K562 (cell line): ENCODE results near the gene CCDC141. TPM values are rescaled to one million over a fixed set of nuclear protein-coding genes. Genes with fewer than 3 reads are reported as not detected.

Experiments
- ATAC-seq: fragments of 200-7000 bp; cut with Tn5 transposase; 3 replicates; pipeline ENCODE4 v1.9.1; 2020; ENCODE audit warnings: moderate library complexity
- BruUV-seq: library from RNA; stranded (reverse); fragments of 400-500 nt; replicated peaks from 2 replicates; lab custom pipeline; 2021; lab: Mats Ljungman, UMichigan
- CTCF ChIA-PET: fragments of 300-600 bp; formaldehyde crosslinking; extraction: SDS; loops from one replicate; lab custom pipeline; 2021; ENCODE audit warnings: low intra/inter-chr PET ratio; lab: Yijun Ruan, JAX
- POLR2A ChIA-PET: fragments of 300-600, 350-650 bp; sonication (Branson Sonifier 250); formaldehyde crosslinking; extraction: SDS; loops from one replicate; lab custom pipeline; 2021; ENCODE audit warnings: antibody characterized with exemption, inconsistent platforms; lab: Yijun Ruan, JAX
- DNase-seq, 4 experiments: peaks; one replicate each; pipeline versions ENCODE4 v3.0.0 to v3.0.0-alpha.2; 2011 to 2018; ENCODE audit warnings: low spot score in 3 of 4, mixed read lengths in 3 of 4; ENCODE audit errors: extremely low read depth in 1 of 4
- FAIRE-seq: peaks from 2 replicates; lab custom pipeline; 2011; peaks lifted over from hg19 to GRCh38; lab: Jason Lieb, UNC
- H2AFZ ChIP-seq: 2 replicates; pipeline ENCODE4 v1.6.0; 2011; ENCODE audit warnings: low read depth, low read length, control low read depth, inconsistent platforms
- H3K27ac ChIP-seq: fragments of 200-600 bp; 3 replicates; pipeline ENCODE4 v1.8.0; 2011; ENCODE audit warnings: low read depth, mild to moderate bottlenecking, control low read depth, inconsistent platforms, low read length, moderate library complexity, mixed read lengths; ENCODE audit errors: extremely low read depth
- H3K27me3 ChIP-seq, 2 experiments: fragments of 300-600 bp in 1 of 2; 2 replicates in 1 of 2; 3 replicates in 1 of 2; pipeline versions ENCODE4 v1.6.0 to v1.8.0; 2011; ENCODE audit warnings: inconsistent platforms in 2 of 2, low read length in 2 of 2, mild to moderate bottlenecking in 1 of 2, mixed read lengths in 1 of 2, moderate library complexity in 1 of 2; ENCODE audit not compliant: control insufficient read depth in 2 of 2, insufficient read depth in 2 of 2
- H3K36me3 ChIP-seq: fragments of 300-600 bp; 3 replicates; pipeline ENCODE4 v1.8.0; 2011; ENCODE audit warnings: mild to moderate bottlenecking, low read length, inconsistent platforms; ENCODE audit not compliant: control insufficient read depth, insufficient read depth
- H3K4me1 ChIP-seq, 2 experiments: fragments of 200-600 bp in 1 of 2; replicated peaks in 1 of 2; 2 replicates in 1 of 2; 3 replicates in 1 of 2; pipeline versions ENCODE4 v1.5.1 to v1.8.0; 2011; ENCODE audit warnings: inconsistent platforms in 2 of 2, low read length in 2 of 2, mild to moderate bottlenecking in 1 of 2, mixed read lengths in 1 of 2, moderate library complexity in 1 of 2; ENCODE audit not compliant: control insufficient read depth in 2 of 2, insufficient read depth in 2 of 2
- H3K4me2 ChIP-seq: 2 replicates; pipeline ENCODE4 v1.6.1; 2011; ENCODE audit warnings: low read length, control low read depth, inconsistent platforms, mixed read lengths; ENCODE audit not compliant: insufficient read depth
- H3K4me3 ChIP-seq: fragments of 200-600 bp; sonication (generic), shearing (Covaris generic); 2 replicates; pipeline ENCODE4 v1.5.1; 2016; ENCODE audit warnings: control low read depth, inconsistent platforms
- H3K79me2 ChIP-seq: fragments of 200-600 bp; 3 replicates; pipeline ENCODE4 v1.8.0; 2011; ENCODE audit warnings: low read length, inconsistent platforms; ENCODE audit not compliant: control insufficient read depth, insufficient read depth
- H3K9ac ChIP-seq, 2 experiments: 2 replicates each; pipeline versions ENCODE4 v1.6.0 to v1.6.1; 2011; ENCODE audit warnings: low read depth in 2 of 2, low read length in 2 of 2, control low read depth in 1 of 2, inconsistent platforms in 1 of 2, mild to moderate bottlenecking in 1 of 2, mixed read lengths in 1 of 2; ENCODE audit not compliant: insufficient read depth in 1 of 2
- H3K9me1 ChIP-seq: one replicate; pipeline ENCODE4 v1.6.0; 2011; ENCODE audit warnings: inconsistent platforms, mild to moderate bottlenecking, low read length, moderate library complexity; ENCODE audit not compliant: control insufficient read depth, insufficient read depth
- H3K9me3 ChIP-seq: replicated peaks from 2 replicates; pipeline ENCODE4 v1.5.1; 2011; ENCODE audit warnings: low read depth, low read length, inconsistent platforms; ENCODE audit not compliant: control insufficient read depth, insufficient read depth
- H4K20me1 ChIP-seq: replicated peaks from 2 replicates; pipeline ENCODE4 v1.6.1; 2011; ENCODE audit warnings: low read length, inconsistent platforms, mixed read lengths; ENCODE audit not compliant: control insufficient read depth, insufficient read depth
- HBP1 ChIP-seq: fragments of 450-650 bp; formaldehyde crosslinking; IDR thresholded peaks from 2 replicates; pipeline ENCODE4 v1.4.0; 2022; ENCODE audit warnings: missing genetic modification characterization
- MECOM ChIP-seq: fragments of 250-450 bp; sonication (Bioruptor Pico); IDR thresholded peaks from 2 replicates; pipeline ENCODE4 v1.8.0; 2022; ENCODE audit warnings: inconsistent platforms
- POLR3G ChIP-seq: IDR thresholded peaks from 2 replicates; pipeline ENCODE4 v1.6.1; 2011; ENCODE audit not compliant: insufficient read length, insufficient replicate concordance; ENCODE audit errors: extremely low read depth
- RAD21 ChIP-seq, 2 experiments: fragments of 250-450 bp in 1 of 2; fragments of 450-650 bp in 1 of 2; sonication (Bioruptor Pico) in 1 of 2; formaldehyde crosslinking in 1 of 2; IDR thresholded peaks in 1 of 2; conservative IDR thresholded peaks in 1 of 2; 2 replicates each; pipeline versions ENCODE4 v1.4.0 to v1.8.0; 2020 to 2022; ENCODE audit warnings: mild to moderate bottlenecking in 2 of 2, moderate library complexity in 1 of 2
- RHOXF2B ChIP-seq: fragments of 250-450 bp; sonication (Bioruptor Pico); conservative IDR thresholded peaks from 2 replicates; pipeline ENCODE4 v1.5.1; 2021
- RREB1 ChIP-seq: fragments of 250-450 bp; sonication (Bioruptor Pico); IDR thresholded peaks from 2 replicates; pipeline ENCODE4 v1.4.0; 2020
- SMARCA5 ChIP-seq: fragments of 450-650 bp; IDR thresholded peaks from 2 replicates; pipeline ENCODE4 v1.6.1; 2016
- TOE1 ChIP-seq, 2 experiments: fragments of 450-650 bp in 1 of 2; sonication (generic) in 1 of 2; formaldehyde crosslinking in 1 of 2; IDR thresholded peaks; 2 replicates each; pipeline versions ENCODE4 v1.7.1 to v1.8.0; 2016 to 2022; ENCODE audit warnings: borderline replicate concordance in 2 of 2, mild to moderate bottlenecking in 2 of 2, antibody characterized with exemption in 1 of 2, inconsistent platforms in 1 of 2, low read depth in 1 of 2, missing genetic modification reagents in 1 of 2, moderate library complexity in 1 of 2
- U2AF1 ChIP-seq: fragments of 200-400 bp; formaldehyde crosslinking; optimal IDR thresholded peaks from 2 replicates; pipeline ENCODE3; 2017; ENCODE audit warnings: mild to moderate bottlenecking, low read depth, low read length, moderate library complexity
- ZNF124 ChIP-seq: sonication (generic); formaldehyde crosslinking; IDR thresholded peaks from 2 replicates; pipeline ENCODE4 v1.8.1; 2022; ENCODE audit warnings: missing genetic modification reagents
- ZNF143 ChIP-seq: sonication (generic); formaldehyde crosslinking; IDR thresholded peaks from 2 replicates; pipeline ENCODE4 v1.9.0; 2022; ENCODE audit warnings: mild to moderate bottlenecking, missing genetic modification reagents
- ZNF274 ChIP-seq: IDR thresholded peaks from 2 replicates; pipeline ENCODE4 v1.6.1; 2011; ENCODE audit warnings: low read depth, mild to moderate bottlenecking, low read length, moderate library complexity, borderline replicate concordance
- ZNF589 ChIP-seq: fragments of 200-800 bp; sonication (Bioruptor generic); IDR thresholded peaks from 2 replicates; pipeline ENCODE4 v1.6.1; 2016; ENCODE audit warnings: low read depth, missing genetic modification characterization, missing compliant biosample characterization
- ZNF695 ChIP-seq: fragments of 450-650 bp; formaldehyde crosslinking; IDR thresholded peaks from 2 replicates; pipeline ENCODE4 v1.4.0; 2020; ENCODE audit warnings: mild to moderate bottlenecking, moderate library complexity
- ZNF79 ChIP-seq: fragments of 250-450 bp; sonication (Bioruptor Pico); IDR thresholded peaks from 2 replicates; pipeline ENCODE4 v1.4.0; 2020; ENCODE audit warnings: low read depth, mild to moderate bottlenecking, moderate library complexity
- WGBS: fragments of 100-300 bp; shearing (Covaris generic); methylation state at CpG from one replicate; pipeline ENCODE4 v1.1.6; 2016; ENCODE audit warnings: low coverage, mixed read lengths; ENCODE audit not compliant: insufficient coverage; ENCODE audit errors: missing lambda C conversion rate; 5-methylcytosine and 5-hydroxymethylcytosine counted together
- in situ Hi-C: fragments of 300-500 bp; cut with MboI; formaldehyde crosslinking; loops from 4 replicates; pipeline ENCODE4 v1.15.0; 2018; ENCODE audit warnings: inconsistent platforms, mixed read lengths
- intact Hi-C: fragments of 100-400 bp; cut with micrococcal nuclease; formaldehyde crosslinking; loops from 2 replicates; pipeline ENCODE4 v1.14.2; 2022
- polyA plus RNA-seq, 8 experiments: library from polyadenylated mRNA; depleted of rRNA in 4 of 8; stranded (reverse) in 5 of 8; unstranded in 3 of 8; fragments of >200 nt; fragmentation: Nextera tagmentation in 2 of 8; fragmentation: Illumina TruSeq in 1 of 8; extraction: Ambion mirVana in 2 of 8; extraction: Trizol in 1 of 8; gene quantifications; 2 replicates each; pipeline versions ENCODE4 v1.2.1 to v1.2.3, GENCODE V29; 2011 to 2014; ENCODE audit warnings: inconsistent platforms in 1 of 8, missing spikeins in 1 of 8
- total RNA-seq, 7 experiments: library from RNA; depleted of rRNA in 6 of 7; stranded (reverse); fragments of >200 nt in 6 of 7; fragmentation: Illumina TruSeq in 2 of 7; extraction: Trizol in 2 of 7; gene quantifications; 2 replicates each; pipeline versions ENCODE4 v1.2.1 to v1.2.3, GENCODE V29; 2011 to 2021; ENCODE audit warnings: low replicate concordance in 1 of 7

Gene CCDC141
- total and polyA plus RNA-seq, 9 of the 15 experiments (the other 6 are each of a cell fraction or from before 2014, with no cell fraction given), result 0.09 TPM; not detected in 8

- FAIRE-seq, result no peak
- CTCF ChIA-PET, result no interaction called here
- POLR2A ChIA-PET, result no interaction called here
These were observed 21.9 kb upstream of the CCDC141 start for GRCh38 chr2:179071810-179072355.

More at GRCh38 chr2:179071810-179072355, 21.9 kb upstream of the CCDC141 start:
- Histone ChIP-seq H3K4me2 (no peak overlapping the region), H3K27me3 (no peaks in the 10 kb centered on the region), H4K20me1 (no peaks in the 10 kb centered on the region), H2AFZ (no peak overlapping the region), H3K9ac (no peak overlapping the region), H3K9me1 (no peaks in the 10 kb centered on the region), H3K4me1 (no peaks in the 10 kb centered on the region), H3K27ac (no peak overlapping the region), H3K36me3 (no peaks in the 10 kb centered on the region), H3K9me3 (0 out of 2 replicates have a peak, but pooled peaks cover 2% of the 10 kb centered on the region), H3K79me2 (no peaks in the 10 kb centered on the region), H3K4me3 (no peak overlapping the region)
- in situ Hi-C loops, result no loop called here
- intact Hi-C loops, result no loop called here
- DNase-seq (no peak), ATAC-seq (no peak)
- 8% methylated on average over 3 of the region's 3 CpGs for WGBS
- BruUV-seq, result no TSS peak
- TF ChIP-seq ZNF124 (CRISPR knock-in tag), result no peak
- no peak for TF ChIP-seq RAD21 (CRISPR knock-in tag; conservative IDR thresholded peaks at IDR 0.05 in 1 of 2, IDR thresholded peaks at IDR 0.05 in 1 of 2)
- no peak for TF ChIP-seq RREB1
- no peak for TF ChIP-seq MECOM (CRISPR knock-in tag)
- TF ChIP-seq ZNF143 (CRISPR knock-in tag), result no peak
- no peak for TF ChIP-seq POLR3G
- TF ChIP-seq ZNF79 (CRISPR knock-in tag), result no peak
- TF ChIP-seq RHOXF2B (CRISPR knock-in tag), result no peak
- TF ChIP-seq ZNF589 (CRISPR knock-in tag), result no peak
- no peak for TF ChIP-seq HBP1 (CRISPR knock-in tag)
- TF ChIP-seq SMARCA5, result no peak
- TF ChIP-seq U2AF1, result no peak
- no peak for TF ChIP-seq ZNF274
- no peak for TF ChIP-seq ZNF695 (CRISPR knock-in tag)
- no peak for TF ChIP-seq TOE1 (IDR thresholded peaks at IDR 0.05; ENCODE audit: borderline replicate concordance)
- TF ChIP-seq TOE1 (CRISPR knock-in tag; IDR thresholded peaks at IDR 0.05; ENCODE audit: borderline replicate concordance, low read depth), result no peak
